Mammary epithelial cell (primary cell): ENCODE results near the gene MTFR2.

Source experiments
- CTCF ChIP-seq, 2 donors: IDR thresholded peaks in 1 of 2; conservative IDR thresholded peaks in 1 of 2; 2 replicates each; pipeline ENCODE4 v1.5.1; 2011 to 2012; ENCODE audit warnings: inconsistent platforms in 2 of 2, low read length in 2 of 2, mild to moderate bottlenecking in 2 of 2, control low read depth in 1 of 2, low read depth in 1 of 2; ENCODE audit not compliant: insufficient read depth in 1 of 2; ENCODE audit errors: extremely low read depth in 1 of 2
- EZH2 ChIP-seq: IDR thresholded peaks from 2 replicates; pipeline ENCODE4 v1.6.1; 2012; ENCODE audit warnings: low read length, inconsistent platforms, borderline replicate concordance

GRCh38 chr6:136282906-136283305 lies 32.8 kb upstream of the MTFR2 start:
- TF ChIP-seq EZH2 (no peak), CTCF (conservative IDR thresholded peaks at IDR 0.05 in 1 of 2, IDR thresholded peaks at IDR 0.05 in 1 of 2; ENCODE audit: extremely low read depth in 1 of 2, insufficient read depth in 1 of 2, low read depth in 1 of 2, low read length in 2 of 2) (no peak)
